Gastrocnemius medialis (tissue), 4 donors: Measurements from ENCODE around the gene PRODH. TPM values are rescaled to one million over a fixed set of nuclear protein-coding genes. Genes with fewer than 3 reads are reported as not detected.
"Not testable (repeated sequence)": the region's sequence is repeated elsewhere in the genome, so short reads cannot be mapped to it uniquely, and the experiment has no call there.

Experiments
- ATAC-seq, 2 donors: fragments of 150-250 bp; one replicate each; pipeline ENCODE4 v1.9.1; 2016
- DNase-seq, 2 donors: peaks; one replicate each; pipeline ENCODE4 v3.0.0-alpha.2; 2019
- H3K27ac ChIP-seq, 4 donors: fragments of 200-600 bp; sonication (generic); 1 replicate in 1 of 4; 2 replicates in 3 of 4; pipeline ENCODE4 v1.5.1; 2016 to 2018; ENCODE audit warnings: mild to moderate bottlenecking in 2 of 4, moderate library complexity in 1 of 4
- H3K27me3 ChIP-seq, 3 donors: fragments of 200-600 bp; sonication (generic) in 2 of 3; 1 replicate in 1 of 3; 2 replicates in 2 of 3; pipeline versions ENCODE4 v1.5.1 to v1.6.0; 2016 to 2019; ENCODE audit warnings: mild to moderate bottlenecking in 1 of 3, moderate library complexity in 1 of 3
- H3K36me3 ChIP-seq, 2 donors: fragments of 200-600 bp; sonication (generic) in 1 of 2; one replicate each; pipeline ENCODE4 v1.5.1; 2017 to 2018
- H3K4me1 ChIP-seq, 2 donors: fragments of 200-600 bp; sonication (generic) in 1 of 2; one replicate each; pipeline ENCODE4 v1.5.1; 2016 to 2017; ENCODE audit warnings: mild to moderate bottlenecking in 2 of 2
- H3K4me3 ChIP-seq, 4 donors: fragments of 200-600 bp; sonication (generic) in 3 of 4; 1 replicate in 1 of 4; 2 replicates in 3 of 4; pipeline ENCODE4 v1.5.1; 2016 to 2019; ENCODE audit warnings: mild to moderate bottlenecking in 2 of 4
- H3K9me3 ChIP-seq, 3 donors: fragments of 200-600 bp; sonication (generic) in 2 of 3; 1 replicate in 1 of 3; 2 replicates in 2 of 3; pipeline ENCODE4 v1.5.1; 2016 to 2019
- CTCF ChIP-seq, 5 experiments: fragments of 450-650 bp in 3 of 5; fragments of 200-600 bp in 2 of 5; sonication (generic) in 2 of 5; IDR thresholded peaks in 4 of 5; conservative IDR thresholded peaks in 1 of 5; 1 replicate in 4 of 5; 2 replicates in 1 of 5; pipeline ENCODE4 v1.5.1; 2016 to 2019; ENCODE audit warnings: antibody characterized with exemption in 5 of 5, mild to moderate bottlenecking in 3 of 5, moderate library complexity in 3 of 5
- POLR2A ChIP-seq, 2 donors: fragments of 450-650 bp; IDR thresholded peaks; one replicate each; pipeline ENCODE4 v1.6.1; 2017; ENCODE audit warnings: antibody characterized with exemption in 2 of 2, mild to moderate bottlenecking in 2 of 2, moderate library complexity in 2 of 2
- in situ Hi-C, 4 donors: fragments of 200-750 bp; cut with MboI; loops; one replicate each; pipeline versions ENCODE4 v1.15.0 to v1.8.0; 2017; ENCODE audit warnings: low sequenced_read_pairs in 4 of 4
- intact Hi-C: fragments of 100-400 bp; cut with DNase I; formaldehyde crosslinking; loops from one replicate; pipeline ENCODE4 v1.15.1; 2023; ENCODE audit warnings: low total_unique reads
- total RNA-seq, 4 donors: library from RNA; depleted of rRNA; stranded (reverse); fragments of >200 nt; gene quantifications; one replicate each; pipeline versions ENCODE4 v1.1.0 to v1.2.3, GENCODE V29; 2016

The PRODH gene
- total RNA-seq, 4 donors from 2014 or later: 7.1 to 74.9 (median 14.4) TPM

GRCh38 chr22:18927020-18927419 is 9.1 kb downstream of the PRODH start:
- ATAC-seq (peak; percentile 46 to 56), DNase-seq (no peak)

GRCh38 chr22:18925368-18926064 is 10.6 kb downstream of the PRODH start:
- TF ChIP-seq POLR2A (IDR thresholded peaks at IDR 0.05) (no peak), CTCF (IDR thresholded peaks at IDR 0.05 in 4 of 5, conservative IDR thresholded peaks at IDR 0.05 in 1 of 5) (no peak)
- intact Hi-C loops (no loop called here), in situ Hi-C loops (no loop called here)
- no peak overlapping the region for H3K27ac ChIP-seq
- ATAC-seq (no peak), DNase-seq (no peak)
- H3K4me3 ChIP-seq: no peak overlapping the region
- H3K27me3 ChIP-seq: no peaks in the 10 kb centered on the region
- no peaks in the 10 kb centered on the region for H3K9me3 ChIP-seq
- no peaks in the 10 kb centered on the region for H3K4me1 ChIP-seq
- no peaks in the 10 kb centered on the region for H3K36me3 ChIP-seq

More at GRCh38 chr22:18927020-18927419, 9.1 kb downstream of the PRODH start:
- no peak overlapping the region for H3K27ac ChIP-seq
- TF ChIP-seq CTCF (IDR thresholded peaks at IDR 0.05 in 4 of 5, conservative IDR thresholded peaks at IDR 0.05 in 1 of 5) (no peak), POLR2A (IDR thresholded peaks at IDR 0.05) (no peak)
- H3K4me3 ChIP-seq: no peak overlapping the region
- H3K27me3 ChIP-seq: no peaks in the 10 kb centered on the region
- no peaks in the 10 kb centered on the region for H3K36me3 ChIP-seq
- H3K4me1 ChIP-seq: no peaks in the 10 kb centered on the region
- in situ Hi-C loops (no loop called here), intact Hi-C loops (no loop called here)
- H3K9me3 ChIP-seq: no peaks in the 10 kb centered on the region

DNA sequence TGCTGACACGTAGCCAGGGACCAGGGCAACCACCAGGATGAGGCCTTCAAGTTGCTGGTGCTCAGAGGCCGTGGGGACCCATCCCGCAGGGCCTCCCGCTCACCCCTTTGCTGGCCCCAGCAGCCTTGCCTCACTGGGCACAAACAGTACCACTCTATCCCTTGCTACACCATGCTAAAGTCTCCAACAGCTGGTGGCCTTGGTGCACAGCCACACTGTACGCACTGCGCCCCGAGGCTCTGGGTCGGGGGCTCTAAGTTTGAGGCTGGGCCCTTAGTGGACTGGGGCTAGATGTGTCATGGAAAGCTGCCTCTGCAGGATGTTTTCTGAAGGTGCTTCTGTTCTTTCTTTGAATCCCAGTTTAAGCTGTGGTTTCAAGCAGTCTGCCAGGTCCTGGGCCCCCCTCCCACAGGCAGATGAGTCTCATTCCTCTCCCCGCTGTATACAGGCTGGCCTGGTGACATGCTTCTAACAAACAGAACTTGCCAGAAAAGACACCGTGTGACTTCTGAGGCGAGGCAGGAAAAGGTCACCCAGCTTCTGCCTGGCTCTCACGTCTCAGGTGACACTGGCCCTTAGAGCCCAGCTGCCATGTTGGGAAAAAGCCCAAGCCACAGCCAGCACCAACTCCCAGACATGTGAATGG is 15.7 kb downstream of the PRODH start:
- peak; percentile 85 for ATAC-seq
- H3K4me1 ChIP-seq, in situ Hi-C loops, H3K27me3 ChIP-seq, DNase-seq, H3K27ac ChIP-seq, H3K9me3 ChIP-seq, intact Hi-C loops, H3K36me3 ChIP-seq, H3K4me3 ChIP-seq: not testable (repeated sequence)

DNA sequence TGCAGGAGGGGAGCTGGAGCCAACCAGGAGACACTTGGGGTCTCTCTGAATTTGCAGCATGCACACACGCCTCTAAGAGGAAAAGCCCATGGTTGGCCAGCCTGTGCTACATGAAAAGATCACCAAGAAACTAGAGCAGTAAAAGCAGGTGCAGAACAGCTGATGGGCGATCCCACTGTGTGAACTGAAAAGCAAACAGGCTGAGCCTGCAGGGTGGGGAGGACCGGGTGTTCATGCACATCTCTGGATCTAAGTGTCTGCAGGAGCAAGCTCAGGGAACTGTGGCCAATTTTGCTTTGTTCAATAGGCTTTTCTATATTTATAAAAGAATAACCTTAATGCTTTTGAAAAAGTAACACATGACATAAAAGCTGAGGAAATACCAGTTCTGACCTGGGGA is 18.3 kb downstream of the PRODH start:
- H3K4me3 ChIP-seq, H3K4me1 ChIP-seq, H3K27me3 ChIP-seq, intact Hi-C loops, H3K36me3 ChIP-seq, in situ Hi-C loops, DNase-seq, H3K9me3 ChIP-seq: not testable (repeated sequence)
- ATAC-seq: peak in 1 of 2 donors; percentile 12
- H3K27ac ChIP-seq: peak overlapping the region in 1 of 4 donors; percentile 54

- H3K27ac ChIP-seq, DNase-seq, H3K27me3 ChIP-seq, intact Hi-C loops, H3K9me3 ChIP-seq, H3K36me3 ChIP-seq, H3K4me1 ChIP-seq, H3K4me3 ChIP-seq, in situ Hi-C loops: not testable (repeated sequence)
- peak in 1 of 2 donors; percentile 15 for ATAC-seq
Observed at GRCh38 chr22:18915550-18915949, 20.5 kb downstream of the PRODH start.

GRCh38 chr22:18914558-18914957 is 21.5 kb downstream of the PRODH start:
- intact Hi-C loops, H3K27me3 ChIP-seq, in situ Hi-C loops, H3K27ac ChIP-seq, H3K4me1 ChIP-seq, H3K9me3 ChIP-seq, H3K36me3 ChIP-seq, H3K4me3 ChIP-seq, DNase-seq: not testable (repeated sequence)
- ATAC-seq: peak; percentile 67 to 81

DNA sequence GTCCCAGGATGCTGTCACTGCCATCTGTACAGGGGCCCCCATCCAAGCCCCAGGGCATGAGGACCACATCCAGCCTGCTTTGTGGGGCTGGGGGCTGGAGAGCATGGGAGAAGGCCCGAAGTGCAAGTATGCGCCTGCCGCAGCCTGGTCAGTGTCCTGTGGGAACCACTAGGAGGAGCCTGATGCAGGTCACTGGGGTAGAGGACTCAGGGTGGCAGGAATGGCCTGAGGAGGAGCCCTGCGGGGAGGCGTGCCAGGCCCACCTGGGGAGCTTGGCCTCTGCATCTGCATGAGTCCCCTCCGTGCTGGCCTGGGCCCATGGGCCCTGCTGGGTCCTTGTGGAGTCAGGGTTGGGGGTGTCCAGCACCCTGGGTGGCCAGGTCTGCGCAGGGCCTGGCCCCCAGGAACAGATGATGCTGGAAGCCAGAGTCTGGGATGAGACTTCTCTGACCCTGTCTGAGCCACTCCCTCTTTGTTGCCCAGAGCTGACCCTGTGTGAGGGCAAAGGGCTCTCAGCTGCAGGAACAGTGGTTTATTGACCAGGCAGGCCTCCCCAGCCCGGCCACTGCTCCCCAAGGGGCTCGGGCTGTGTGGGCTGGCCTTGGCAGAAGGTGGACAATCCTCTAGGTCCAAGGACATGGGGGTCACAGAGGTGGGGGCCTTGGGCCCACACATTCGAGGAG is 23.7 kb downstream of the PRODH start:
- H3K9me3 ChIP-seq, H3K27me3 ChIP-seq, DNase-seq, intact Hi-C loops, H3K27ac ChIP-seq, in situ Hi-C loops, H3K4me1 ChIP-seq, H3K36me3 ChIP-seq, H3K4me3 ChIP-seq: not testable (repeated sequence)
- peak in 1 of 2 donors; percentile 36 for ATAC-seq

DNA sequence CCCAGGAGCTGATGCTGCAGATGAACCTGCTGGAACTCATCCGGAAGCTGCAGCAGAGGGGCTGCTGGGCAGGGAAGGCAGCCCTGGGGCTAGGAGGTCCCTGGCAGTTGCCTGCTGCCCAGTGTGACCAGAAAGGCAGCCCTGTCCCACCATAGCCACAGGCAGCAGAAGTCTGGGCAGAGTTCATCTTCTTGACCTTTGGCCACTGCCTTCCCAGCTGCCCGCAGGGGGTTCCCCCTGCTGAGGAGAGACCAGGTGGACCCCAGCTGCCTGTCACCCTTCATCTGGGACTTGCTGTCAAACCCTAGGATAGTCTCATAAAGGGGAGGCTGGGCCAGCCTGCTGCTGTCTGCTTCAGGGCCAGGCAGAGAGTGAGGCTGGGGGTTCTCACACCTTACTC is 24.6 kb downstream of the PRODH start:
- H3K36me3 ChIP-seq, H3K4me1 ChIP-seq, H3K27me3 ChIP-seq, ATAC-seq, DNase-seq, H3K27ac ChIP-seq, H3K4me3 ChIP-seq, in situ Hi-C loops, intact Hi-C loops, H3K9me3 ChIP-seq: not testable (repeated sequence)
